ENCODE results near the gene HNRNPC. TPM values are rescaled to one million over a fixed set of nuclear protein-coding genes. Genes with fewer than 3 reads are reported as not detected.

Gene HNRNPC
- total and polyA plus RNA-seq, 5 donors, result 241 to 334 (median 302) TPM

DNA sequence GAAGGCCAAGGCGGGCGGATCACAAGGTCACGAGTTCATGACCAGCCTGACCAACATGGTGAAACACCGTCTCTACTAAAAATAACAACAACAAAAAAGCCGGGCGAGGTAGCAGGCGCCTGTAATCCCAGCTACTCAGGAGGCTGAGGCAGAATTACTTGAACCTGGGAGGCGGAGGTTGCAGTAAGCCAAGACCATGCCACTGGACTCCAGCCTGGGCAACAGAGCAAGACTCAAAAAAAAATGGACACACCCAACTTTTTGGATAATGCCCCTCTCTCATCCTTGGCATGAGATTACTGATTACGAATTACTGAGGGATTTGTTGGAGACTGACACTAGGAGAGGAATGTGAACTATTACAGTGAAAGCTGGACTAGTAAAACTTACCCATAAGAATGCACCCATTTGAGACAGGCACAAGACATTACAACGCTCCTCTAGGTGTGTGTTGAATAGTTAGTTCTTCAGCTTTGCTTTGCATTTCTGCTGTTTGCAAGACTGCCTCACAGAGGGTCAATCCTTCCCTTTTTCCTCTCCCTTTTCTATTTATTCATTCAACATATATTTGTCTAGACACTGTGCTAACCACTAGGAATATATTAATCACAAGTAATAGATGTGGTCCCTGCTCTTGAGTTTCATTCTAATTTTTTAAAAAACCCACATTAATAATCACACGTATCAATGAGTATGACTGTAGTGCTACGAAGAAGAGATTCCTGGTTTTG lies 67.3 kb downstream of the HNRNPC start:
- Histone ChIP-seq H3K27me3 (ENCODE audit: control insufficient read depth, insufficient read depth) (no peaks in the 10 kb centered on the region), H3K27ac (ENCODE audit: low read length) (no peak overlapping the region), H3K9me3 (ENCODE audit: control insufficient read depth, low read length) (no peaks in the 10 kb centered on the region), H3K4me1 (ENCODE audit: control insufficient read depth, insufficient read depth, low read length) (no peaks in the 10 kb centered on the region), H3K4me3 (ENCODE audit: low read length) (no peak overlapping the region)
- 75% methylated on average over 12 of the region's 12 CpGs for WGBS
- no peak for DNase-seq
- intact Hi-C loops (cut with DNase I), result no loop called here
- no peak for ATAC-seq

DNA sequence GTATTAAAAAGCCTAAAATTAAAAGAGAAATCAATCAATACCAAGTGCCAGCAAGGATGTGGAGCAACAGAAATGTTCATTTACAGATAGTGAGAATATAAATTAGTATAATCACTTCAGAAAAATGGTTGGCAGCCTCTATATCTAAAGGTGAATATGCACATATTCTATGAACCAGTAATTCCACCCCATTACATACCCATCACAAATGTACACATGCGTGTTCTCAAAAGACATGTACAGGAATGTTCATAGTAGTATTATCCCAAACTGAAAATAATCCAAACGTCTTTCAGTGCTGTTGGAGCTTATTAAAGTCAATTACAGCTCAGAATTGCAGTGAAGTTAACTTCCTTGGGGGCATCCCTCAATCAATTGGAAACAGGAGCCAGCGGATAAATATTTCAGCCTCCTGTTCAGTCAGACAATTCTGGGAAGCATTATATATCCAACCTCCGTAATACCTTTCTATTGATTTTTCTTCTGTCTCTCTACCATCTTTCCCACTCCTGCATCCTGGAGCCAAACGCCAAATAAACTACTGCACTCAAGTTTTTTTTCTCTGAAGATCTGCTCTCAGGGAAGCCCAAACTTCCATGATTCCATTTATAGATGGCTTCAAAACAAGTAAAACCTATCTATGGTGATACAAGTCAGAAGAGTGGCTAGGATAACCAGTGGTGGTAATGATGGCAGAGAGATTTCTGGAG lies 68.3 kb downstream of the HNRNPC start:
- no peak for DNase-seq
- intact Hi-C loops (cut with DNase I), result no loop called here
- H3K27ac ChIP-seq (ENCODE audit: low read length), result no peak overlapping the region
- 87% methylated on average over 5 of the region's 5 CpGs for WGBS
- no peaks in the 10 kb centered on the region for H3K27me3 ChIP-seq (ENCODE audit: control insufficient read depth, insufficient read depth)
- H3K4me3 ChIP-seq (ENCODE audit: low read length), result no peak overlapping the region
- no peak for ATAC-seq
- no peaks in the 10 kb centered on the region for H3K4me1 ChIP-seq (ENCODE audit: control insufficient read depth, insufficient read depth, low read length)
- no peaks in the 10 kb centered on the region for H3K9me3 ChIP-seq (ENCODE audit: control insufficient read depth, low read length)

DNA sequence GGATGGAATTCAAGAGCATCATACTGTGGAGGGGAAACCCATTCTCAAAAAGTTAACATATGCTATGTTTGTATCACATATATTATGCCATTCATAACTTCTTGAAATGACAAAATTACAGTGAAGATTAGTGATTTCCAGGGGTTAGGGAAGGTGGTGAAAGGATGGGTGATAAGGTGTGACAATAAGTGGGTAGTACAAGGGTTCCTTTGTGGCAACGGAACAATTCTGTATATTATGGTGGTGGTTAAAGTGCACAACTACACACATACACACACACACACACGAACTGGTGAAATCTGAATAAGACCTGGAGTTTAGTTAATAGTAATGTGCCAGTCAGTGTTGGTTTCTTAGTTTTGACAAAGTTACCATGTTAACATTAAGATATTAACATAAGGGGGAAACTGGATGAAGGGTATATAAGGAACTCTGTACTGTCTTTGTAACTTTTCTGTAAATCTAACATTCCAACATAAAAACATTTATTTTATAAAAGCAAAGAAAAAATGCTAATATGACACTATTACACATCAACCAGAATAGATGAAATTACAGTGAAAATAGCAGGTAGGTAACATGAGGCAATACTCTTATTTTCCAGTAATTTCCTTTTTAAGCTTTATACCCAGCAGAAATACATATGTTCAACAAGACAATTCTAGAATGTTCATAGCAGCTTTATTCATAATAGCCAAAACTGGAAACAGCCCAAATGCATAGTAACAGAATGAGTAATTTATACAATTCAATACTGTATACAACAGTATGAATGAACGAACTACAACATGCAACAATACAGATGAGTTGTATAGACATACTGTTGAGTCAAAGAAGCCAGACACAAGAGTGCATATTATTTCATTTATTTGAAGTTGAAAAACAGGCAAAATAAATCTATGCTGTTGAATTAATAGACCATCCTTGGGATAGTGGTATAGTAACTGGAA lies 69.4 kb downstream of the HNRNPC start:
- Histone ChIP-seq H3K4me1 (ENCODE audit: control insufficient read depth, insufficient read depth, low read length) (no peaks in the 10 kb centered on the region), H3K9me3 (ENCODE audit: control insufficient read depth, low read length) (no peaks in the 10 kb centered on the region), H3K27ac (ENCODE audit: low read length) (no peak overlapping the region), H3K4me3 (ENCODE audit: low read length) (no peak overlapping the region), H3K27me3 (ENCODE audit: control insufficient read depth, insufficient read depth) (no peaks in the 10 kb centered on the region)
- DNase-seq (no peak), ATAC-seq (no peak)
- 72% methylated on average over 3 of the region's 3 CpGs for whole genome bisulfite sequencing
- intact Hi-C loops (cut with DNase I), result no loop called here

DNA sequence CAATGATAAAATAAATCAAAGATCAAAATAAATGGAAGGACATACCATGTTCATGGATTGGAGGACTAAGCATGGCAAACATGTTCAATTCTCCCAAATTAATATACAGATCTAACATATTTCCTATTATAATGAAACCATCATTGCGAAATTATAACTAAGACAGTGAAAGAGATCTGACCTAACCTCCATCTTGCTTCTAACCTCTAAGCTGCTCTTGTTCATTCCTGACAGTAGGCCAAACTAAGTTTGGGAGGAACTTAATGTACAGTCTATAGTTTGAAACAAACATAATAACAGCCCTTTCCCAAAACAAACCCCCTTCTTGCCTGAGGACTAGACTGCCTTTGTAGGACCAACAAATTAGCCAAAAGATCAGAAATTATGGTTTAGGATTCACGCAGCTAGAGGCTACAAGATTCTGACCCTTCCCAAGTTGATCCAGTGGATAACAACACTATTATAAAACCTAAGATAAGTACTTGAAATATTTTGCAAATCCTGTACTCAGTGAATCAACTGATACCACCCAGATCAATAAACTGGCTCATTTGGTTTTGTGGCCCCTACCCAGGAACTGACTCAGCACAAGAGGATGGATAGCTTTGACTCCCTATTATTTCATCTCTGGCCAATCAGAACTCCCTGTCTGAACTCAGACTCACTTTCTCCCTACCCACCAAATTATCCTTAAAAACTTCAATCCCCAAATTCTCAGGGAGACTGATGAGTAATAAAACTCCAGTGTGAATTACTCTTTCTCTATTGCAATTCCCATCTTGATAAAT lies 71.6 kb downstream of the HNRNPC start:
- H3K4me3 ChIP-seq (ENCODE audit: low read length), result no peak overlapping the region
- ATAC-seq (no peak), DNase-seq (no peak)
- no peaks in the 10 kb centered on the region for H3K4me1 ChIP-seq (ENCODE audit: control insufficient read depth, insufficient read depth, low read length)
- H3K27ac ChIP-seq (ENCODE audit: low read length), result no peak overlapping the region
- H3K9me3 ChIP-seq (ENCODE audit: control insufficient read depth, low read length), result no peaks in the 10 kb centered on the region
- no peaks in the 10 kb centered on the region for H3K27me3 ChIP-seq (ENCODE audit: control insufficient read depth, insufficient read depth)
- 94% methylated on average over 2 of the region's 2 CpGs for WGBS
- intact Hi-C loops (cut with DNase I), result no loop called here

DNA sequence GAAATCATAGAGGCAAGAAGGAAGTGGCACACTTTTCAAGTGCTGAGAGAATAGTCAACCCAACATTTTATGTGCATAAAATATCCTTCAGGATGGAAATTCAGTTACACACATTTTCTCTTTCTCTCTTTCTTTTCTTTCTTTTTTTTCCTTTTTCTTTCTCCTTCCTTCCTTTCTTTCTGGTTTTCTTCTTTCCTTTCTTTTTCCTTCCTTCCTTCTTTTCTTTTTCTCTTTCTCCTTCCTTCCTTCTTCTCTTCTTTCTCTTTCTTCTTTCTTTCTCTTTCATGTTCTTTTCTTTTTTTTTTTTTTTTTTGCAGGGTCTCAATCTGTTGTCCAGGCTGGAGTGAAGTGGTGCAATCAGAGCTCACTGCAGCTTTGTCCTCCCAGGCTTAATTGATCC lies 74.6 kb downstream of the HNRNPC start:
- no peaks in the 10 kb centered on the region for H3K9me3 ChIP-seq (ENCODE audit: control insufficient read depth, low read length)
- no peak overlapping the region for H3K4me3 ChIP-seq (ENCODE audit: low read length)
- intact Hi-C loops (cut with DNase I), result no loop called here
- DNase-seq (no peak), ATAC-seq (no peak)
- no peak overlapping the region for H3K27ac ChIP-seq (ENCODE audit: low read length)
- H3K4me1 ChIP-seq (ENCODE audit: control insufficient read depth, insufficient read depth, low read length), result no peaks in the 10 kb centered on the region
- H3K27me3 ChIP-seq (ENCODE audit: control insufficient read depth, insufficient read depth), result no peaks in the 10 kb centered on the region

DNA sequence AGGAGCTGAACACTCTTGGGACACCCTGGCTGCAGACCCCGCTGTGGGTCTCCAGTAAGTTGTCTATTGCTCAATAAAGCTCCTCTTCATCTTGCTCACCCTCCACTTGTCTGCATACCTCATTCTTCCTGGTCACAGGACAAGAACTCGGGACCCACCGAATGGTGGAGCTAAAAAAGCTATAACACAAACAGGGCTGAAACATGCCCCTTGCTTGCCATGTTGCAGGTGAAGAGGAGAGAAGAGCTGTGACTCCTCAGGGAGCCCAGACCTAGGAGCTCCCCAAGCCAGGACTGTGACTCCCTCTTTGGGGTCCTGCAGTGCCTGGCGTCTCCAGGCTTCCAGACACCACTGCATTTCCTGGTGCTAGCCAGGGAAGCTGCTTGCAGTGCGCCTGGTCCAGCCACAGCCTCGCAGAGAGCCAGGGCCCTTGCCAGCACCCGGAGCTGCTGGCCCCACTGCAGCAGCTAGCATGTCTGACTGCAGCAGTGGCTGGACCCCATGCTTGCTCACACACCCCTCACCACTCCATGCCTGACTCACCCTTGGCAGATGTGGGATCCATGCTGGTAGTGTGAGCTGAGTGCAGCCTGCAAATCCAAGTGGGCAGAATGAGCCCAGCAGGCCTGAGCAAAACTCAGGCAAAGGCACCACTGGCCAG lies 76.2 kb downstream of the HNRNPC start:
- H3K9me3 ChIP-seq (ENCODE audit: control insufficient read depth, low read length), result no peaks in the 10 kb centered on the region
- H3K4me1 ChIP-seq (ENCODE audit: control insufficient read depth, insufficient read depth, low read length), result no peaks in the 10 kb centered on the region
- DNase-seq (peak in 1 of 3 donors; percentile 28), ATAC-seq (peak in 1 of 2 donors; percentile 7)
- H3K27me3 ChIP-seq (ENCODE audit: control insufficient read depth, insufficient read depth), result no peaks in the 10 kb centered on the region
- H3K4me3 ChIP-seq (ENCODE audit: low read length), result no peak overlapping the region
- no peak overlapping the region for H3K27ac ChIP-seq (ENCODE audit: low read length)
- intact Hi-C loops (cut with DNase I), result no loop called here
- 87% methylated on average over 7 of the region's 7 CpGs for WGBS

DNA sequence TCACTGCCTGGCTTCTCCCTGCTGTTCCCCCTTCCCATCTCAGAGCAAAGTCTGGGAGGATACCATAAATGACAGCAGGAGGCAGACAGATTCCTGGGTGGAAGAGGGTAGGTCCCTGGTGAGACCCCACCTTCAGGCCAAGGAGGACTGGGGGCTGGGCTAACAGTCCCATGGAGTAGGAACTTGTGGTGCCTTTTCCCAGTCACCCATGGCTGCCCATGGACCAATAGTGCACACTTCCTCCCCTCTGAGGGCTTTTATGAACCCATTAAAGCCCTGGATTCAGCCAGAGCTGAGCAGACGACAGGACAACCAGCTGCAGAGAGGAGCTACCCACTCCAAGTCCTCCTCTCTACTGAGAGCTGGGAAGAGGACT lies 76.8 kb downstream of the HNRNPC start:
- Histone ChIP-seq H3K4me1 (ENCODE audit: control insufficient read depth, insufficient read depth, low read length) (no peaks in the 10 kb centered on the region), H3K27ac (ENCODE audit: low read length) (no peak overlapping the region), H3K27me3 (ENCODE audit: control insufficient read depth, insufficient read depth) (no peaks in the 10 kb centered on the region), H3K9me3 (ENCODE audit: control insufficient read depth, low read length) (no peaks in the 10 kb centered on the region), H3K4me3 (ENCODE audit: low read length) (no peak overlapping the region)
- no peak for DNase-seq
- intact Hi-C loops (cut with DNase I), result no loop called here
- ATAC-seq, result peak; percentile 5 to 8
- 32% methylated on average over 1 of the region's 1 CpG for WGBS

DNA sequence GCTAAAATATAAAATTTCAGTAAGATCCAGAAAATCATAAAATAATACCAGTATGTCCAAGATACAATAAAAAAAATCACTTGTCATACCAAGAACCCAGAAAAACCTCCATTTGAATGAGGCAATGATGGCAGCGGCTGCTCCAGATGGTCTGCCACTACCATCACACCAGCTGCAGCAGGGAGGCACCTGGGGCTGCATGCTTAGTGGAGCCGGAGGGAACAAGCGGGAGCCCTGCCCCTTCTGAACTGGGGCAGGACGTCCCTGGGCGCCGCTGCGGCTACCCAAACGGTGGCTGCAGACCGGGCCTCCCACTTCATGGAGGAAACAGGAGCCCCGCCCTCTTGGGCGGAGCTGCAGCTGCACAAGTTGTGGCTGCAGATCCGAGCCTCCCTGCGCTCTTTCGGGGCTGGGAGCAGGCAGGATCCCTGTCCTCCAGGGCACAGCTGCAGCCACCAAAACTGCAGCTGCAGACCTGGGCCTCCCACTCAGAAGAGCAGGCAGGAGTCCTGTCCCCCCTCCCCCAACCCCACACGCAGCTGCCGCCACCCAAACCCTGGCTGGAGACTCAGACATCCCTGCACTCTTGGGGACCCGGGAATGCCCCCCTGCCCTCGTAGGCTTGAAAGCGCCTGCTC lies 77.3 kb downstream of the HNRNPC start:
- Histone ChIP-seq H3K27me3 (ENCODE audit: control insufficient read depth, insufficient read depth) (no peaks in the 10 kb centered on the region), H3K27ac (ENCODE audit: low read length) (no peak overlapping the region), H3K4me3 (ENCODE audit: low read length) (peak overlapping the region; percentile 40), H3K4me1 (ENCODE audit: control insufficient read depth, insufficient read depth, low read length) (no peaks in the 10 kb centered on the region), H3K9me3 (ENCODE audit: control insufficient read depth, low read length) (no peaks in the 10 kb centered on the region)
- 11% methylated on average over 19 of the region's 19 CpGs for WGBS
- ATAC-seq, result peak; percentile 94 to 95
- intact Hi-C loops (cut with DNase I), result no loop called here
- peak; percentile 84 to 95 (median 92) for DNase-seq

DNA sequence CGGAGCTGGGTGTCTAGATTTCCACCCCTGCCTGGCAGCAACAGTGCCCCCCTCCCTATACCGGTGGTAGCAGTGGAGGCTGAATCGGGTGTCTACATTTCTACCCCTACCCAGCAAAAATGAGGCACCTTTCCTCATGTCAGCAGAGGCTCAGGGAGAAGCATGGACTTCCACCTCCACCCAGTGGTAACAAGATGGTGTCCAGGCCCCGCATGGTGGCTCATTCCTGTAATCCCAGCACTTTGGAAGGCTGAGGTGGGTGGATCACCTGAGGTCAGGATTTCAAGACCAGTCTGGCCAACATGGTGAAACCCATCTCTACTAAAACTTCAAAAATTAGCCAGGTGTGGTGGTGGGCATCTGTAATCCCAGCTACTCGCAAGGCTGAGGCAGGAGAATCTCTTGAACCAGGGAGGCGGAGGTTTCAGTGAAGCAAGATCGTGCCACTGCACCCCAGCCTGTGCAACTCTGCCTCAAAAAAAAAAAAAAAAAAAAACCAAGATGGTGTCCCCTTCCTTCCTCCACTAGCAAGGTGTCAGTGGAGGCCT lies 77.9 kb downstream of the HNRNPC start:
- DNase-seq, result no peak
- H3K27me3 ChIP-seq (ENCODE audit: control insufficient read depth, insufficient read depth), result no peaks in the 10 kb centered on the region
- no peak overlapping the region for H3K27ac ChIP-seq (ENCODE audit: low read length)
- H3K4me3 ChIP-seq (ENCODE audit: low read length), result peak overlapping the region; percentile 40
- 90% methylated on average over 7 of the region's 7 CpGs for WGBS
- no peaks in the 10 kb centered on the region for H3K4me1 ChIP-seq (ENCODE audit: control insufficient read depth, insufficient read depth, low read length)
- intact Hi-C loops (cut with DNase I), result no loop called here
- no peaks in the 10 kb centered on the region for H3K9me3 ChIP-seq (ENCODE audit: control insufficient read depth, low read length)
- no peak for ATAC-seq
